Neural cell (in vitro differentiated cells): Measurements from ENCODE around the gene RC3H2. TPM values are rescaled to one million over a fixed set of nuclear protein-coding genes. Genes with fewer than 3 reads are reported as not detected.

Experiments
- H2AFZ ChIP-seq: fragments of 200-600, 300-800 bp; sonication (generic), shearing (Covaris generic); 2 replicates; pipeline ENCODE4 v1.6.0; 2014; ENCODE audit warnings: low read depth, mild to moderate bottlenecking, antibody characterized with exemption, low read length, moderate library complexity
- H3F3A ChIP-seq: fragments of 200-600 bp; shearing (Covaris generic); 2 replicates; pipeline ENCODE4 v1.6.1; 2016; ENCODE audit warnings: mild to moderate bottlenecking, moderate library complexity, mixed read lengths, antibody characterized with exemption, low read length; ENCODE audit not compliant: insufficient read depth, poor library complexity, severe bottlenecking
- H3K27ac ChIP-seq: fragments of 200-600, 300-800 bp; sonication (generic), shearing (Covaris generic); 2 replicates; pipeline ENCODE4 v1.5.1; 2014; ENCODE audit warnings: mild to moderate bottlenecking, low read length, moderate library complexity
- H3K27me3 ChIP-seq: fragments of 300-800, 200-600 bp; sonication (generic), shearing (Covaris generic); 2 replicates; pipeline ENCODE4 v1.6.0; 2014; ENCODE audit warnings: mild to moderate bottlenecking, low read depth, low read length, moderate library complexity; ENCODE audit not compliant: insufficient read depth
- H3K36me3 ChIP-seq: fragments of 300-800, 200-600 bp; sonication (generic), shearing (Covaris generic); 2 replicates; pipeline ENCODE4 v1.5.1; 2014; ENCODE audit warnings: mild to moderate bottlenecking, antibody characterized with exemption, low read length, moderate library complexity; ENCODE audit not compliant: insufficient read depth
- H3K4me2 ChIP-seq: fragments of 300-800, 200-600 bp; sonication (generic), shearing (Covaris generic); 2 replicates; pipeline ENCODE4 v1.6.0; 2014; ENCODE audit warnings: mild to moderate bottlenecking, low read length
- H3K4me3 ChIP-seq: fragments of 300-800, 200-600 bp; sonication (generic), shearing (Covaris generic); 2 replicates; pipeline ENCODE4 v1.5.1; 2014; ENCODE audit warnings: mild to moderate bottlenecking, low read length, moderate library complexity
- H3K79me2 ChIP-seq: fragments of 200-600 bp; shearing (Covaris generic); replicated peaks from 2 replicates; pipeline ENCODE4 v1.6.0; 2014; ENCODE audit warnings: mild to moderate bottlenecking, low read length, moderate library complexity; ENCODE audit not compliant: insufficient read depth
- H3K9ac ChIP-seq: fragments of 300-800, 200-600 bp; sonication (generic), shearing (Covaris generic); 2 replicates; pipeline ENCODE4 v1.6.1; 2016; ENCODE audit warnings: mild to moderate bottlenecking, low read length, mixed read lengths
- H3K9me2 ChIP-seq: fragments of 200-600 bp; shearing (Covaris generic); 2 replicates; pipeline ENCODE4 v1.6.1; 2016; ENCODE audit warnings: mild to moderate bottlenecking, low read length, mixed read lengths; ENCODE audit not compliant: insufficient read depth
- H3K9me3 ChIP-seq: fragments of 200-600, 300-800 bp; sonication (generic), shearing (Covaris generic); 2 replicates; pipeline ENCODE4 v1.6.1; 2016; ENCODE audit warnings: mild to moderate bottlenecking, mixed run types, low read length, moderate library complexity, mixed read lengths
- H4K20me1 ChIP-seq: fragments of 200-600 bp; shearing (Covaris generic); 2 replicates; pipeline ENCODE4 v1.6.1; 2016; ENCODE audit warnings: mild to moderate bottlenecking, mixed run types; ENCODE audit not compliant: insufficient read depth
- CTCF ChIP-seq: fragments of 450-650 bp; IDR thresholded peaks from 2 replicates; pipeline ENCODE4 v1.5.1; 2014; ENCODE audit warnings: antibody characterized with exemption, mild to moderate bottlenecking, moderate library complexity; ENCODE audit not compliant: poor library complexity, severe bottlenecking
- EP300 ChIP-seq: fragments of 450-650 bp; conservative IDR thresholded peaks from 2 replicates; pipeline ENCODE4 v1.6.1; 2014; ENCODE audit warnings: antibody characterized with exemption, mild to moderate bottlenecking, moderate library complexity; ENCODE audit not compliant: poor library complexity, severe bottlenecking
- EZH2 ChIP-seq: fragments of 200-600, 300-800 bp; shearing (Covaris generic), sonication (generic); IDR thresholded peaks from 2 replicates; pipeline ENCODE4 v1.6.1; 2014; ENCODE audit warnings: antibody characterized with exemption, low read length, borderline replicate concordance, mild to moderate bottlenecking; ENCODE audit not compliant: insufficient read depth, poor library complexity, severe bottlenecking
- MXI1 ChIP-seq: fragments of 450-650 bp; conservative IDR thresholded peaks from 2 replicates; pipeline ENCODE4 v1.6.1; 2014; ENCODE audit warnings: antibody characterized with exemption, mild to moderate bottlenecking; ENCODE audit not compliant: poor library complexity, severe bottlenecking
- POLR2AphosphoS5 ChIP-seq: IDR thresholded peaks from 2 replicates; pipeline ENCODE4 v1.6.1; 2012
- RAD21 ChIP-seq: fragments of 450-650 bp; conservative IDR thresholded peaks from 2 replicates; pipeline ENCODE4 v1.6.1; 2014; ENCODE audit warnings: antibody characterized with exemption, mild to moderate bottlenecking, moderate library complexity
- REST ChIP-seq: IDR thresholded peaks from 2 replicates; pipeline ENCODE4 v1.6.1; 2012; ENCODE audit warnings: borderline replicate concordance
- SMC3 ChIP-seq: fragments of 450-650 bp; conservative IDR thresholded peaks from 2 replicates; pipeline ENCODE4 v1.6.1; 2014; ENCODE audit warnings: antibody characterized with exemption, mild to moderate bottlenecking, moderate library complexity; ENCODE audit not compliant: poor library complexity
- TAF1 ChIP-seq: IDR thresholded peaks from 2 replicates; pipeline ENCODE4 v1.6.1; 2012; ENCODE audit warnings: low read depth
- polyA plus RNA-seq: library from polyadenylated mRNA; depleted of rRNA; stranded (reverse); fragments of >200 nt; gene quantifications from 2 replicates; pipeline ENCODE4 v1.2.3, GENCODE V29; 2014

Gene RC3H2
- polyA plus RNA-seq, 1 donor from 2014 or later, result 34.8 TPM

- no peaks in the 10 kb centered on the region for H3K9me2 ChIP-seq
- peaks cover 11% of the 10 kb centered on the region for H3F3A ChIP-seq
- H4K20me1 ChIP-seq, result no peaks in the 10 kb centered on the region
- H3K4me3 ChIP-seq, result peak overlapping the region; percentile 83
- no peak for TF ChIP-seq CTCF
- no peak for TF ChIP-seq REST
- H3K4me2 ChIP-seq, result peak overlapping the region; percentile 46
- H3K9me3 ChIP-seq, result no peaks in the 10 kb centered on the region
- peak overlapping the region; percentile 54 for H2AFZ ChIP-seq
- H3K9ac ChIP-seq, result peak overlapping the region; percentile 96
- H3K27me3 ChIP-seq, result no peaks in the 10 kb centered on the region
- peak overlapping the region; percentile 94 for H3K27ac ChIP-seq
- H3K36me3 ChIP-seq, result peaks cover 8% of the 10 kb centered on the region
- H3K79me2 ChIP-seq, result peaks cover 57% of the 10 kb centered on the region
Measured at GRCh38 chr9:122904466-122904822, 715 bp downstream of the RC3H2 start.

GRCh38 chr9:122900791-122901190, 4.4 kb downstream of the RC3H2 start:
- TF ChIP-seq POLR2AphosphoS5 (no peak), TAF1 (no peak), EZH2 (no peak)
- Histone ChIP-seq H3K36me3 (no peaks in the 10 kb centered on the region), H3K27ac (no peak overlapping the region), H3K9me3 (no peaks in the 10 kb centered on the region), H3K9ac (no peak overlapping the region), H2AFZ (no peak overlapping the region), H4K20me1 (no peaks in the 10 kb centered on the region), H3K4me3 (peak overlapping the region; percentile 30), H3F3A (peaks cover 11% of the 10 kb centered on the region), H3K9me2 (no peaks in the 10 kb centered on the region), H3K27me3 (no peaks in the 10 kb centered on the region), H3K4me2 (peak overlapping the region; percentile 29), H3K79me2 (peaks cover 78% of the 10 kb centered on the region)

GRCh38 chr9:122897969-122898368, 7.2 kb downstream of the RC3H2 start:
- Histone ChIP-seq H3K9me3 (no peaks in the 10 kb centered on the region), H3K27ac (no peak overlapping the region), H4K20me1 (no peaks in the 10 kb centered on the region), H3K9ac (no peak overlapping the region), H3K4me3 (no peak overlapping the region), H3K27me3 (no peaks in the 10 kb centered on the region), H3K9me2 (no peaks in the 10 kb centered on the region), H3K79me2 (peaks cover 66% of the 10 kb centered on the region), H3K36me3 (no peaks in the 10 kb centered on the region), H3F3A (no peaks in the 10 kb centered on the region), H2AFZ (no peak overlapping the region), H3K4me2 (no peak overlapping the region)
- TF ChIP-seq SMC3, result no peak
- TF ChIP-seq EZH2, result no peak
- TF ChIP-seq CTCF, result no peak
- TF ChIP-seq MXI1, result no peak
- TF ChIP-seq REST, result no peak
- TF ChIP-seq POLR2AphosphoS5, result no peak
- no peak for TF ChIP-seq RAD21
- no peak for TF ChIP-seq TAF1
- no peak for TF ChIP-seq EP300
